GM18907 (cell line): ENCODE measurements around the gene MYB.

Source experiments
- ATAC-seq: cut with Tn5 transposase; IDR thresholded peaks from one replicate; pipeline ENCODE4 v1.9.1; 2021; ENCODE audit warnings: mild to moderate bottlenecking, moderate library complexity; ENCODE audit not compliant: unreplicated experiment

MYB gene

DNA sequence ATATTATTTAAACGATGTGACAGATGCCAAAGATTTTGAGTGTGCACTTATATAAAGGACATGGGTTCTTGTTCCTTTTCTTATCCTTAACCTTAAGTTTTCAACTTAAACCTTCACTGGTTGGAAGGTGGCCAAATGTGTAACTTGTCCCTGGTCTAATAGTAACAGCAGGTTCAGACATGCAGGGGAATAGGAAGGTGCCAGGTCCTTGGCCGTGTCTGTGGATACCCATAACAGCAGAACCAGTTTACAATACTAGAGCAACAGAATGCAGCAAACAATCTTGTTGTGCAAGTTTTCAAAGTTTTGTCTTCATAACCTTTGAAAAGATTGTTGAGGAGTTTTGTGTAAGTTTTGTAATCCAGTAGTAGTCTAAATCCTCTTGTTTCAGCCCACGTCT lies 4.4 kb downstream of the MYB start:
- no peak for ATAC-seq

- ATAC-seq, result no peak
Observed at GRCh38 chr6:135186255-135186654, 5.1 kb downstream of the MYB start.

DNA sequence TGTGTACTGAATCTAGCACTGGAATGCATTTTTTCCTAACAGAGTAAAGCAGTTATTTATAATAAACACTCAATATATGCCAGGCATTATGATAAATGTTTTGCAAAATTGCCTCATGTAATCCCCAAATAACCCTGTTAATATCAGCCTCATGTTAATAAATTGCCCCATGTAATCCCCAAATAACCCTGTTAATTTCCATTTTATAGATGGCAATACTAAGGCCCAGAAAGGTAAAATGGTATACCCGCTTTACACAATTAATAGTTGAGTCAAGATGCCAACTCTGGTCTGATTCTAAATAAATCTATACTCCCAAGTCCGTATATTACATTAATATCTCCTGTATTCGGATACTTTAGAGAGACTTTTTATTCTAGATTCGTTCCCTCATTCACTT lies 6.3 kb downstream of the MYB start:
- no peak for ATAC-seq

DNA sequence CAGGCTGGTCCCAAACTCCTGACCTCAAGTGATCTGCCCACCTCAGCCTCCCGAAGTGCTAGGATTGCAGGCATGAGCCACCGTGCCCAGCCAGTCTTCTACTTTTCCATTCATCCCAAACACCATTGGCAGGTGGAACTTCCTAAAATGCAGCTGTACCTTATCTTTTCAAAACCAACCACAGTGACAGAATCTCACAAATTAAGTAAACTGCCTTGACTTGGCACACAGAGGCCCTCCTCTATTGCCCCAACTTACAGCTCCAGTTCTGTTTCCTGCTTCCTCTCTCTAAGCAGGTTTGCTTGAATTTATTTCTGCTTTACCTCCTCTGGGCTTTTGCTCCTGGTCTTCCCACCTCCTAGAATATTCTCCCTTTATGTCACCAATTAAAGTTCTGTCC lies 7.6 kb downstream of the MYB start:
- no peak for ATAC-seq

GRCh38 chr6:135189344-135189743 lies 8.2 kb downstream of the MYB start:
- ATAC-seq, result no peak

- no peak for ATAC-seq
Observed at GRCh38 chr6:135191508-135192255, 10.6 kb downstream of the MYB start.

GRCh38 chr6:135192256-135193174 lies 11.4 kb downstream of the MYB start:
- ATAC-seq, result no peak

- no peak for ATAC-seq
Observed at GRCh38 chr6:135193221-135193620, 12.1 kb downstream of the MYB start.

GRCh38 chr6:135195041-135195440 lies 13.9 kb downstream of the MYB start:
- no peak for ATAC-seq

- no peak for ATAC-seq
Observed at GRCh38 chr6:135195522-135195921, 14.4 kb downstream of the MYB start.

DNA sequence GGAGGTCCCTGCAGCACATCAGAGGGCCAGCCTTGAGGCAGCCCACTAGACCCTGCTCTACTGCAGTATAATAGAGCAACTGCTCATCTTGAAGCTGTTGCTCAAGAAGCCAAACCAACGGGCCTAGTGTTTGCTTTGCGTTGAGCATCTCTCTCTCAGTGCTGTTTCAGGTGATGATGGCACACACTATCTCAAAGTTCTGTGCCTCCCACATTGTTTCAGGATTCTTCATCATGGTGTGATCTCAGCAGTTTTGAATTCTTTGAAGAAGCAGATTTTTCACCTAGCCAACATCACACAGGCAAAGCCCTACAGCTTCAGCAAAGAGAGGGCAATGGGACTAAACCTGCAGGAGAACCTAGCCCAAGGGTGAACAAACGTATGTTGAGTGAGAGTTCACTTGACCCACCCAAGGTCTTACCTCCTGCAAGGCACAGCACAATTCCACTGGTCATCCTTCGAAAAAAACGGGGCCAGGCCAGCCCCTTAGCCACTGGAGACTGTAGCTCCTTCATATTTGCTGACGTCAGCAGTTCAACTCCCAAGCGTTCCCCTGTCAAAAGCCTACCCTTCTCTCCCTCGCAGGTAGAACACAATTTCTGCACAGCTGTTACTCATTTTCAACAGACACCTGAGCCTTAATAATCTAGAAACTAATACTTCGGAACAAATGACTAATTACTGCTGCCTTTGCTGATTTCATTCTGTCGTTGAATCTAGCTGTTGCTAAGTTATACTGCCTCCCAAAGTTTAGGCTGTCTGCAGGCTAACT lies 15.8 kb downstream of the MYB start:
- ATAC-seq, result no peak

GRCh38 chr6:135202836-135203235 lies 21.7 kb downstream of the MYB start:
- ATAC-seq, result no peak

DNA sequence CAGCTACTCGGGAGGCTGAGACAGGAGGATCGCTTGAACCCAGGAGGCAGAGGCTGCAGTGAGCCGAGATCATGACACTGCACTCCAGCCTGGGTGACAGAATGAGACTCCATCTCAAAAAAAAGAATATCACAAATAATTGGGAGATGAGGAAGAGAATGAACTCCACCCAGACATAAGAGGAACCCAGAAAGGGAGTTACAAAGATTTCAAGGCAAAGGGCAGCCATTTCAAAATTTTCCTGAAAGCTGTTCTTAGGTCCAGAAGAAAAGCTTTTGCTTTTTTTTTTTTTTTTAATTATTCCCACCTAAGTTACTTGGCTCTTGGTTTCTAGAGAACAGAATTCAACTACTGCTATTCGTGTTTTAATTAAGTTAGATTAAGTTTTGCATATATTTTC lies 23.8 kb downstream of the MYB start:
- ATAC-seq, result no peak

DNA sequence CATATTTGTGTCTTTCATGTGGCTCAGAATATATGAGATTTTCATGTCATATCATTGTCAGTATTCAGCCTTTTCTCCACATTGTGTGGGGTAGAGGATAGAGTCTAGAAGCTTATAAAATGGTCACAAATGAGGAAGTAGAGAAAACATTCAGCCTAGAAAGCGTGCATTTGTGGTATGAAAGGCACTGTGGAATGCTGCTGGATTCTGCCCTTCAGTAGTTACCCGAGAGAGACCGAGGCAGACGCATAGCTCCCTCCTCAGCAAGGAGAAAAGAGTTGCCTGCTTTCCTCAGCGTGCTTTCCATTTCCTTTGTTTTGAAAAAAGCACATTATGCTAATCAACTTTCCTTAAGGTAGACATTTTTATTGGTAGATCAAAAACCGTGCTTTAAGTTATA lies 28.7 kb downstream of the MYB start:
- ATAC-seq, result no peak

- ATAC-seq, result no peak
Observed at GRCh38 chr6:135210632-135211305, 29.7 kb downstream of the MYB start.

- no peak for ATAC-seq
Observed at GRCh38 chr6:135211306-135211702, 30.2 kb downstream of the MYB start.

- ATAC-seq, result no peak
Observed at GRCh38 chr6:135212020-135212806, 31.1 kb downstream of the MYB start.

GRCh38 chr6:135212935-135213334 lies 31.8 kb downstream of the MYB start:
- no peak for ATAC-seq

GRCh38 chr6:135213616-135214015 lies 32.5 kb downstream of the MYB start:
- no peak for ATAC-seq

- ATAC-seq, result no peak
Observed at GRCh38 chr6:135215160-135215559, 34.1 kb downstream of the MYB start.
